Hematopoietic multipotent progenitor cell treated with erythropoietin and hydrocortisone succinate and interleukin-3 and kit ligand, for 15 days (in vitro differentiated cells): ENCODE data around the gene CSF2.

Experiments used
- DNase-seq: peaks from one replicate; pipeline ENCODE4 v3.0.0-alpha.2; 2015; ENCODE audit warnings: low spot score

Gene CSF2

GRCh38 chr5:132055441-132055807, 18.2 kb upstream of the CSF2 start:
- no peak for DNase-seq

- no peak for DNase-seq
Measured at GRCh38 chr5:132055808-132056609, 17.6 kb upstream of the CSF2 start.

- no peak for DNase-seq
Measured at GRCh38 chr5:132056610-132057497, 16.7 kb upstream of the CSF2 start.

- DNase-seq: no peak
Measured at GRCh38 chr5:132057498-132058255, 15.9 kb upstream of the CSF2 start.

- no peak for DNase-seq
Measured at GRCh38 chr5:132058646-132059042, 14.9 kb upstream of the CSF2 start.

GRCh38 chr5:132059043-132059695, 14.4 kb upstream of the CSF2 start:
- DNase-seq: no peak

- DNase-seq: no peak
Measured at GRCh38 chr5:132059696-132060500, 13.7 kb upstream of the CSF2 start.

- DNase-seq: no peak
Measured at GRCh38 chr5:132060501-132061161, 13.0 kb upstream of the CSF2 start, which contains the start of gene IL3. TSS of gene IL3 (plus strand) at chr5:132060655. CDS start at chr5:132060707, 52 bp downstream.

GRCh38 chr5:132063090-132063911, 10.3 kb upstream of the CSF2 start:
- DNase-seq: peak; percentile 77

GRCh38 chr5:132064140-132064539, 9.4 kb upstream of the CSF2 start:
- no peak for DNase-seq

- peak; percentile 79 for DNase-seq
Measured at GRCh38 chr5:132064738-132065331, 8.8 kb upstream of the CSF2 start.

GRCh38 chr5:132065351-132065937, 8.1 kb upstream of the CSF2 start:
- peak; percentile 44 for DNase-seq

GRCh38 chr5:132065951-132066701, 7.5 kb upstream of the CSF2 start:
- DNase-seq: no peak

GRCh38 chr5:132066871-132067270, 6.7 kb upstream of the CSF2 start:
- DNase-seq: no peak

- DNase-seq: no peak
Measured at GRCh38 chr5:132067451-132067850, 6.1 kb upstream of the CSF2 start.

GRCh38 chr5:132067941-132068808, 5.4 kb upstream of the CSF2 start:
- DNase-seq: no peak

- DNase-seq: no peak
Measured at GRCh38 chr5:132069561-132069960, 4.0 kb upstream of the CSF2 start.
